GM23338 (cell line): ENCODE measurements around the gene UCN2. TPM values are rescaled to one million over a fixed set of nuclear protein-coding genes. Genes with fewer than 3 reads are reported as not detected.

Experiments used
- ATAC-seq: fragments of 200-7000 bp; cut with Tn5 transposase; 3 replicates; pipeline ENCODE4 v1.9.1; 2020
- DNase-seq: peaks from one replicate; pipeline ENCODE4 v3.0.0-alpha.2; 2015; ENCODE audit warnings: low spot score
- H2AFZ ChIP-seq: fragments of 200-600 bp; sonication (generic); 2 replicates; pipeline ENCODE4 v1.8.0; 2016; ENCODE audit warnings: antibody characterized with exemption, mild to moderate bottlenecking, moderate library complexity
- H3F3A ChIP-seq: fragments of 200-600 bp; sonication (generic); replicated peaks from 2 replicates; pipeline ENCODE4 v1.8.0; 2017; ENCODE audit warnings: antibody characterized with exemption, mixed run types, low read depth
- H3K27ac ChIP-seq: fragments of 200-600 bp; sonication (generic); 2 replicates; pipeline ENCODE4 v1.6.1; 2016; ENCODE audit warnings: low read depth
- H3K27me3 ChIP-seq: fragments of 200-600 bp; sonication (generic); 2 replicates; pipeline ENCODE4 v1.8.0; 2016; ENCODE audit warnings: mild to moderate bottlenecking, mixed run types, moderate library complexity; ENCODE audit not compliant: insufficient read depth
- H3K36me3 ChIP-seq: fragments of 200-600 bp; sonication (generic); 2 replicates; pipeline ENCODE4 v1.8.0; 2016; ENCODE audit warnings: mild to moderate bottlenecking; ENCODE audit not compliant: insufficient read depth
- H3K4me1 ChIP-seq: fragments of 200-600 bp; sonication (generic); 2 replicates; pipeline ENCODE4 v1.8.0; 2016; ENCODE audit warnings: mild to moderate bottlenecking, moderate library complexity; ENCODE audit not compliant: insufficient read depth
- H3K4me2 ChIP-seq: fragments of 200-600 bp; sonication (generic); 2 replicates; pipeline ENCODE4 v1.7.1; 2017; ENCODE audit warnings: mixed run types
- H3K4me3 ChIP-seq: fragments of 200-600 bp; sonication (generic); 2 replicates; pipeline ENCODE4 v1.6.1; 2016; ENCODE audit warnings: mixed run types
- H3K79me2 ChIP-seq: fragments of 200-600 bp; sonication (generic); replicated peaks from 2 replicates; pipeline ENCODE4 v1.8.0; 2017; ENCODE audit warnings: mild to moderate bottlenecking; ENCODE audit not compliant: insufficient read depth
- H3K9me2 ChIP-seq: fragments of 200-600 bp; sonication (generic); 2 replicates; pipeline ENCODE4 v1.8.0; 2017; ENCODE audit not compliant: insufficient read depth
- H4K20me1 ChIP-seq: fragments of 200-600 bp; sonication (generic); replicated peaks from 2 replicates; pipeline ENCODE4 v1.8.0; 2017; ENCODE audit warnings: mild to moderate bottlenecking; ENCODE audit not compliant: insufficient read depth
- H3K27ac Mint-ChIP-seq: 2 replicates; pipeline ENCODE4 v1.8.0; 2020; ENCODE audit warnings: inconsistent platforms, mild to moderate bottlenecking, moderate library complexity, mixed read lengths
- H3K27me3 Mint-ChIP-seq: 3 replicates; pipeline ENCODE4 v1.8.0; 2022; ENCODE audit warnings: low read depth, mild to moderate bottlenecking, moderate library complexity, mixed read lengths, inconsistent platforms; ENCODE audit not compliant: insufficient read depth, poor library complexity
- H3K36me3 Mint-ChIP-seq: 3 replicates; pipeline ENCODE4 v1.8.0; 2021; ENCODE audit warnings: low read depth, mild to moderate bottlenecking, inconsistent platforms, moderate library complexity, mixed read lengths
- H3K4me1 Mint-ChIP-seq: 3 replicates; pipeline ENCODE4 v1.8.0; 2020; ENCODE audit warnings: mild to moderate bottlenecking, inconsistent platforms, mixed read lengths
- H3K4me3 Mint-ChIP-seq: 3 replicates; pipeline ENCODE4 v1.8.0; 2021; ENCODE audit warnings: moderate library complexity, mild to moderate bottlenecking, inconsistent platforms, mixed read lengths
- H3K9me3 Mint-ChIP-seq: 3 replicates; pipeline ENCODE4 v1.8.0; 2020; ENCODE audit warnings: moderate library complexity, mild to moderate bottlenecking, inconsistent platforms, mixed read lengths
- CREB1 ChIP-seq: fragments of 250-450 bp; sonication (Bioruptor Pico); IDR thresholded peaks from 2 replicates; pipeline ENCODE4 v1.5.0; 2020; ENCODE audit warnings: low read depth, mild to moderate bottlenecking, moderate library complexity
- ETS1 ChIP-seq: IDR thresholded peaks from 2 replicates; pipeline ENCODE4 v1.6.1; 2016; ENCODE audit warnings: antibody characterized with exemption
- ZNF462 ChIP-seq: fragments of 250-450 bp; sonication (Bioruptor Pico); IDR thresholded peaks from 2 replicates; pipeline ENCODE4 v1.5.0; 2020; ENCODE audit warnings: mild to moderate bottlenecking, moderate library complexity
- polyA plus RNA-seq: library from polyadenylated mRNA; unstranded; fragments of >200 nt; fragmentation: Nextera tagmentation; extraction: Ambion mirVana; gene quantifications from 2 replicates; pipeline ENCODE4 v1.2.1, GENCODE V29; 2016
- total RNA-seq: library from RNA; depleted of rRNA; stranded (reverse); fragments of >200 nt; shearing (Covaris generic); gene quantifications from 2 replicates; pipeline ENCODE4 v1.2.3, GENCODE V29; 2014

Gene UCN2
- total and polyA plus RNA-seq, 2 experiments from 2014 or later = 0.17 TPM; not detected in 1

GRCh38 chr3:48555231-48555948 is 8.2 kb downstream of the UCN2 start:
- H3K27ac Mint-ChIP-seq = peak overlapping the region; percentile 92
- H3F3A ChIP-seq = peaks cover 8% of the 10 kb centered on the region
- no peaks in the 10 kb centered on the region; the same call in 2 of the 3 replicates for H3K9me3 Mint-ChIP-seq
- no peaks in the 10 kb centered on the region for H3K9me2 ChIP-seq
- peaks cover 14% of the 10 kb centered on the region for H3K4me1 ChIP-seq
- H3K36me3 ChIP-seq = no peaks in the 10 kb centered on the region
- H3K4me1 Mint-ChIP-seq = peaks cover 37% of the 10 kb centered on the region
- no peak for DNase-seq
- no peaks in the 10 kb centered on the region for H4K20me1 ChIP-seq
- ATAC-seq = no peak
- no peak for TF ChIP-seq ZNF462 (CRISPR knock-in tag)
- TF ChIP-seq CREB1 = no peak
- TF ChIP-seq ETS1 = no peak
- H2AFZ ChIP-seq = no peak overlapping the region
- peaks cover 11% of the 10 kb centered on the region for H3K27me3 Mint-ChIP-seq
- H3K36me3 Mint-ChIP-seq = no peaks in the 10 kb centered on the region; the same call in 2 of the 3 replicates
- peak overlapping the region; percentile 73 for H3K4me3 ChIP-seq
- peak overlapping the region; percentile 86 for H3K4me3 Mint-ChIP-seq
- peaks cover 26% of the 10 kb centered on the region for H3K79me2 ChIP-seq
- H3K27ac ChIP-seq = 0 out of 2 replicates have a peak overlapping the region, but pooled peaks have one; percentile 16
- H3K4me2 ChIP-seq = peak overlapping the region; percentile 91
- no peaks in the 10 kb centered on the region for H3K27me3 ChIP-seq
